Cardiac fibroblast (primary cell): ENCODE measurements around the gene SQSTM1.

ENCODE experiments used
- DNase-seq, 2 donors: peaks; one replicate each; pipeline versions ENCODE4 v3.0.0 to v3.0.0-alpha.2; 2010; ENCODE audit warnings: low read depth in 2 of 2
- H3K4me3 ChIP-seq, 2 donors: replicated peaks in 1 of 2; 1 replicate in 1 of 2; 2 replicates in 1 of 2; pipeline ENCODE4 v1.5.1; 2011; ENCODE audit warnings: low read depth in 2 of 2, low read length in 2 of 2, mild to moderate bottlenecking in 2 of 2, moderate library complexity in 1 of 2
- TF ChIP-seq, protein P1 (sequence below): IDR thresholded peaks from one replicate; pipeline ENCODE4 v1.5.1; 2011; ENCODE audit warnings: low read depth, mild to moderate bottlenecking, low read length, inconsistent platforms

The SQSTM1 gene

DNA sequence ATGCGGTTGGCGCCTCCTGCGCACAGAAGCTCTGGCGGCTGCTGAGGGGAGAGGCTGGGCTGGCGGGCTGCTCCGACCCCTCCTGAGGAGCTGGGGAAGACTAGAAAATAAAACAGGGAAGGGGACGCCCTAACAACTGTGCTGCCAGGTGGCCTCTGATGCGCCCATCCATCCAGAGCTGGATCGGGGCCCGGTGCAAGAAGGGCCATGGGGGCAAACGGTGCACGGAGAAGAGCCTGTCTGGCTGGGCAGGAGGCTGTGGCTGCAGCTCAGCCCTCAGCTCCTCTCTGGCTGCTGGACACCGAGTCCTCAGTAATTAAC is 58.9 kb downstream of the SQSTM1 start:
- TF ChIP-seq, protein P1, sequence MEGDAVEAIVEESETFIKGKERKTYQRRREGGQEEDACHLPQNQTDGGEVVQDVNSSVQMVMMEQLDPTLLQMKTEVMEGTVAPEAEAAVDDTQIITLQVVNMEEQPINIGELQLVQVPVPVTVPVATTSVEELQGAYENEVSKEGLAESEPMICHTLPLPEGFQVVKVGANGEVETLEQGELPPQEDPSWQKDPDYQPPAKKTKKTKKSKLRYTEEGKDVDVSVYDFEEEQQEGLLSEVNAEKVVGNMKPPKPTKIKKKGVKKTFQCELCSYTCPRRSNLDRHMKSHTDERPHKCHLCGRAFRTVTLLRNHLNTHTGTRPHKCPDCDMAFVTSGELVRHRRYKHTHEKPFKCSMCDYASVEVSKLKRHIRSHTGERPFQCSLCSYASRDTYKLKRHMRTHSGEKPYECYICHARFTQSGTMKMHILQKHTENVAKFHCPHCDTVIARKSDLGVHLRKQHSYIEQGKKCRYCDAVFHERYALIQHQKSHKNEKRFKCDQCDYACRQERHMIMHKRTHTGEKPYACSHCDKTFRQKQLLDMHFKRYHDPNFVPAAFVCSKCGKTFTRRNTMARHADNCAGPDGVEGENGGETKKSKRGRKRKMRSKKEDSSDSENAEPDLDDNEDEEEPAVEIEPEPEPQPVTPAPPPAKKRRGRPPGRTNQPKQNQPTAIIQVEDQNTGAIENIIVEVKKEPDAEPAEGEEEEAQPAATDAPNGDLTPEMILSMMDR, result no peak
- no peak for DNase-seq
- H3K4me3 ChIP-seq, result no peak overlapping the region

DNA sequence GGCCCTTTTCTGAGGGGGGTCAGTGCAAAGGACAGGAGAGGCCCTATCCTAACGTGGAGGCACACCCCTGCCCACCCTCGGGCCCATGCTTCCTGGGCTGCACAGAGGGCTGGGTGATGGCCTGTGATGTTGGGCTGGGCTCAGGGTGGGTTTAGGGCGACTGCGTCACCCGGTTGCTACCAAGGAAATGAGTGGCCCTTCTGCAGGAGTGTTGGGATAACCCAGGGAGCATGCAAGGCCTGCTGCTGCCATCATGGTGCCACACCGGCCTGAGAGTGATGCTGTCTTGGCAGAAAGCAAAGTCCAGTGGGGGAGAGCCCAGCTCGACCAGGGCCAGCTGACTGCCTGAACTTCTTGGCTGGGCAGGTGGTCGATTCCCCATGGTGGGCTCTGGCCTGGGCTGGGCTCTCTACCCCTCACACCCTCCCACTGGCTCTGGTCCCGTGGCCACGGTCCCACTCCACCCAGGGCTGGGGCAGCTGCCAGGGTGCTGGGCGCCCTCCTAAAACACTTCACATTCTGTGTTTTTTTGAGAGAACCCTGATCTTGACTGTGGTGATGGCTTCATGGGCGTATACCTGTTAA is 59.5 kb downstream of the SQSTM1 start:
- no peak overlapping the region for H3K4me3 ChIP-seq
- TF ChIP-seq, protein P1, result no peak
- DNase-seq, result no peak

DNA sequence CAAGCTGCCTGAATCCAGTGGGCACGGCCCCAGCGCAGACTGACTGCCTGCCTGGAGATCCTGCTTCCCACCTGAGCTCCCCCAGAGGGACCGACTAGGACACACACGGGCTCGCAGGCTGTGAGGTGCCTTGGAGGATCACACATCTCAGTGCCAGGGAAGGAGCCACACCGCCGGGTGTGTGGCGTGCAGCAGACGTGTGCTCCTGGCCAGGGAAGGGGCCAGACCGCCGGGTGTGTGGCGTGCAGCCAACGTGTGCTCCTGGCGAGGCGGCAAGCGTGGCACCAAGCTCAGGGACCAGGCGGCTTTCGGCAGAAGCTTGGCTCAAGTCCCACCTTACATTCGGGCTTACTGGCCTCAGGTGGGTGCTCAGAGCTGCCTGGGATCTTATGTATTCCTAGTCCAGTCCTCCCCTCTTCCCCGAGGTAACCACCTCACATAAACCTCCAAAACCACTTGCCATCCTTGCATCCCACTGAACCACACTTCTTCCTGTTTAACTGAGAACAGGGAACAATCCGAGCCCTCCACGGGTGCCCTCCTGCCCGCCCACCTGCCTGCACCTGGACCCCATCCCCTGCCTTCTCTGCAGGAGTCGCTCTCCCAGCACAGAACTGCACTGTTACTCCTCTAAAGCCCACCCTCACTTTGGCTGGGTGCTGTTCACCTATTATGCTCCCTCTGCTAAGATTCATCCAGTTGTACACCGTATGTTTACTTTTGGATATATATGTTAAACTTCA is 60.3 kb downstream of the SQSTM1 start:
- TF ChIP-seq, protein P1, result no peak
- no peak overlapping the region for H3K4me3 ChIP-seq
- no peak for DNase-seq

DNA sequence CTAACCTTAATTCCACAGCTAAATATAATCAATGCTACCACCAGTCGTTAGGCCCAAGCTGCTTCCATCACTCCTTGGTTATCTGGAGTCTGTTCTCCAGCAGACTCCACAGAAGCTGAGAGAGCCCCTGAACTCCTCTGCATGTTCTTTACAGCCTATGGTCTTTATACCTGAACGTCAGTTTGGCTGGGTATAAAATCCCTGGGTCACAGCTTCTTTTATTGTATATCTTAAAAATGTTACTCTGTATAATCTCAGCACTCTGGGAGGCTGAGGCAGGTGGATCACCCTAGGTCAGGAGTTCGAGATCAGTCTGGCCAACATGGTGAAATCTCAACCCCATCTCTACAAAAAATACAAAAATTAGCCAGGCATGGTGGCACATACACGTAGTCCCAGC is 61.6 kb downstream of the SQSTM1 start:
- DNase-seq, result no peak
- TF ChIP-seq, protein P1, result no peak
- H3K4me3 ChIP-seq, result no peak overlapping the region

DNA sequence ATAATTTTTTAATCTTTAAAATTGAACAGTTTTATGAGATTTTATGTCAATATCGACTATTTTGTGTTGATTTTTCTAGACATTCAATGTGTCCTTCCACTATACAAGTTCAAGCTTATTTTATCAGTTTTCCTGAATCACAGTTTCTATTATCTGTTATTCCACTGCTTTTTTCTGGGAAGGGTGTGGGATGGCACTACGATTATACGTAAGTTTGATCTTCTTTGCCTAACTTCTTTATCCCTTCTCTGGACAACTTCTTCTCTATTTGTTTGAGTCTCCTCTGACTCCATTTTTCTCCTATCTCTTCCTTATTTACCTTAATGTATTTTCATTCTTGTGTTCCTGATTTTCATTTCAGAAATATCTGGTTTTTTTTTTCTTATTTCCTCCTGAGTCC is 62.5 kb downstream of the SQSTM1 start:
- TF ChIP-seq, protein P1, result no peak
- no peak for DNase-seq
- no peak overlapping the region for H3K4me3 ChIP-seq

DNA sequence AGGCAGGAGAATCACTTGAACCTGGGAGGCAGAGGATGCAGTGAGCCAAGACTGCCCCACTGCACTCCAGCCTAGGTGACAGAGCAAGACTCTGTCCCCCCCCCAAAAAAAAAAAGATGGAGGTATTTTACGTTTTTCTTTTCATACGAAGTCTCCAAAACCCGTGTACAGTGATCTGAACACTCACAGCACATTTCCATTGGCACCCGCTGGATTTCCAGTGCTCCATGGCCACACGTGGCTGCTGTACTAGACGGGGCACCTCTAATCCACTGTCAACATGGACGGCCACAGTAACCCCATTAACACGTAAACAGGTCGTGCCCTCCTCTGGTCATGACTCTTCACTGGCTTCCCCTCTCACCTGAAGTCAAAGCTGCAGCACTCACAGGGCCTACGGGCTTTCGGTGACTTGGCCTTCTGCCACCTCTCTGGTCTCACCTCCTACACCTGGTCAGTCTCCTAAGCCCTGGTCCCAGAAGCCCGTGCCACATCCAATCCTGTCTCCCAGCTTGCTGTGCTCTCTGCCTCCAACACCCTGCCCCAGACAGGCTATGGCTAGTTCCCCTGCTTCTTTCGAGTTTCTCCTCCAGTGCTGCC is 64.9 kb downstream of the SQSTM1 start:
- H3K4me3 ChIP-seq, result no peak overlapping the region
- TF ChIP-seq, protein P1, result no peak
- DNase-seq, result no peak
